Uterus (tissue), 2 donors: ENCODE data around the gene KCNIP1.

Experiments
- POLR2A ChIP-seq, 2 donors: fragments of 450-650 bp; IDR thresholded peaks; one replicate each; pipeline ENCODE4 v1.6.1; 2016; ENCODE audit warnings: antibody characterized with exemption in 2 of 2, mild to moderate bottlenecking in 1 of 2, moderate library complexity in 1 of 2
- TF ChIP-seq, protein P1 (sequence below), 4 experiments: fragments of 200-600 bp in 2 of 4; fragments of 450-650 bp in 2 of 4; sonication (generic) in 2 of 4; IDR thresholded peaks; one replicate each; pipeline ENCODE4 v1.5.1; 2016 to 2019; ENCODE audit warnings: antibody characterized with exemption in 4 of 4, mild to moderate bottlenecking in 2 of 4, moderate library complexity in 1 of 4

- no peak for TF ChIP-seq POLR2A (IDR thresholded peaks at IDR 0.05)
- TF ChIP-seq, protein P1, sequence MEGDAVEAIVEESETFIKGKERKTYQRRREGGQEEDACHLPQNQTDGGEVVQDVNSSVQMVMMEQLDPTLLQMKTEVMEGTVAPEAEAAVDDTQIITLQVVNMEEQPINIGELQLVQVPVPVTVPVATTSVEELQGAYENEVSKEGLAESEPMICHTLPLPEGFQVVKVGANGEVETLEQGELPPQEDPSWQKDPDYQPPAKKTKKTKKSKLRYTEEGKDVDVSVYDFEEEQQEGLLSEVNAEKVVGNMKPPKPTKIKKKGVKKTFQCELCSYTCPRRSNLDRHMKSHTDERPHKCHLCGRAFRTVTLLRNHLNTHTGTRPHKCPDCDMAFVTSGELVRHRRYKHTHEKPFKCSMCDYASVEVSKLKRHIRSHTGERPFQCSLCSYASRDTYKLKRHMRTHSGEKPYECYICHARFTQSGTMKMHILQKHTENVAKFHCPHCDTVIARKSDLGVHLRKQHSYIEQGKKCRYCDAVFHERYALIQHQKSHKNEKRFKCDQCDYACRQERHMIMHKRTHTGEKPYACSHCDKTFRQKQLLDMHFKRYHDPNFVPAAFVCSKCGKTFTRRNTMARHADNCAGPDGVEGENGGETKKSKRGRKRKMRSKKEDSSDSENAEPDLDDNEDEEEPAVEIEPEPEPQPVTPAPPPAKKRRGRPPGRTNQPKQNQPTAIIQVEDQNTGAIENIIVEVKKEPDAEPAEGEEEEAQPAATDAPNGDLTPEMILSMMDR (IDR thresholded peaks at IDR 0.05), result no peak
Observed at GRCh38 chr5:170629566-170630175, 125.9 kb downstream of the KCNIP1 start.
